ENCODE results near the gene CLDN9. TPM values are rescaled to one million over a fixed set of nuclear protein-coding genes. Genes with fewer than 3 reads are reported as not detected.

Gene CLDN9, protein sequence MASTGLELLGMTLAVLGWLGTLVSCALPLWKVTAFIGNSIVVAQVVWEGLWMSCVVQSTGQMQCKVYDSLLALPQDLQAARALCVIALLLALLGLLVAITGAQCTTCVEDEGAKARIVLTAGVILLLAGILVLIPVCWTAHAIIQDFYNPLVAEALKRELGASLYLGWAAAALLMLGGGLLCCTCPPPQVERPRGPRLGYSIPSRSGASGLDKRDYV
- not detected in 2 replicates for total RNA-seq (2014; rRNA removed; shearing (Covaris generic))
- polyA plus RNA-seq (2016; fragmentation: Nextera tagmentation; extraction: Ambion mirVana): 0.09 TPM in 1 of 2 replicates, not detected in the other

DNA sequence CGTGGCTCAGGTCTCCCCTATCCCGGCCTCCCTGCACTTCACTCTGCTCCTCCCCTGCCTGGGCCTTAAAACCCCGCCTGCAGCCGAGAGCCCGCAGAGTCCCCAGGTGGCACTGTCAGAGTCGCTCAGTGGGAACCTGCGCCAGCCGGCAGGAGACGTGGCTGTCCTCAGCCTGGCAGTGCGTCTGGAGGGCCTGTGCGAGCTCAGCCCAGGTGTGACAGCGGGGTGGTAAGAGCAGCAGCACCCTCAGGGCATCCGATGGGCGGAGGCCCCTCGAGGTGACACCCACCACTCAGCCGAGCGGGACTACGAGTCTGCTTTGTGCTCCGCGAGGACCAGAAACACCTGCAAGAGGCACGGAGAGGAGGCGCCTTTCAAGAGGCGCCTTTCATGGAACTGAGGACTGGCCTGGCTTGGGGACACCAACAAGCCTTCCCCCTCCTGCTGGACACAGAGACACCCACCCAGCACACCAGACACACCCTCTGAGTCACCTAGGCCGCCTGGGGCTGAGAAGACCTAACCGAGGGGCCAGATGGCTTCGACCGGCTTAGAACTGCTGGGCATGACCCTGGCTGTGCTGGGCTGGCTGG lies at the start of gene CLDN9:
Gene CLDN9, plus strand, starts transcription at position 96 of the 593 bp plus-strand sequence. Its CDS starts 440 bp downstream, at position 536.
- Histone ChIP-seq H3K4me3 (no peak within 1 kb of the TSS), H3K9me2 (ENCODE audit: insufficient read depth) (no peaks in the 10 kb centered on the region), H3K27ac (no peak within 1 kb of the TSS), H3K9me3 (ENCODE audit: low read depth) (no peaks in the 10 kb centered on the region), H3K4me1 (ENCODE audit: insufficient read depth) (peaks cover 6% of the 10 kb centered on the region; the same call in 1 of the 2 replicates), H3K36me3 (ENCODE audit: low read depth) (no peaks in the 10 kb centered on the region), H3K4me2 (ENCODE audit: unreplicated experiment) (no peak within 1 kb of the TSS), H2AFZ (no peak within 1 kb of the TSS), H3K79me2 (ENCODE audit: insufficient read depth) (no peaks in the 10 kb centered on the region), H3F3A (ENCODE audit: insufficient read depth) (no peaks in the 10 kb centered on the region), H3K27me3 (replicated peaks; ENCODE audit: insufficient read depth) (peaks cover 13% of the 10 kb centered on the region; the same call in 1 of the 2 replicates), H4K20me1 (ENCODE audit: insufficient read depth) (no peaks in the 10 kb centered on the region), H3K9ac (no peak within 1 kb of the TSS)
- no peak for TF ChIP-seq EZH2 (IDR thresholded peaks at IDR 0.05; ENCODE audit: insufficient read depth, poor library complexity, severe bottlenecking)
- no peak for TF ChIP-seq EZH2phosphoT487 (IDR thresholded peaks at IDR 0.05; ENCODE audit: insufficient read depth, low read depth)
- DNase-seq: peak; percentile 58
- 15 to 16% methylated on average over 27 of the region's 27 CpGs for WGBS, 2 experiments (ENCODE audit: low coverage in 1 of 2, low lambda C conversion rate in 2 of 2, missing lambda C conversion rate in 2 of 2)
- in situ Hi-C loops (cut with MboI): no loop called here

DNA sequence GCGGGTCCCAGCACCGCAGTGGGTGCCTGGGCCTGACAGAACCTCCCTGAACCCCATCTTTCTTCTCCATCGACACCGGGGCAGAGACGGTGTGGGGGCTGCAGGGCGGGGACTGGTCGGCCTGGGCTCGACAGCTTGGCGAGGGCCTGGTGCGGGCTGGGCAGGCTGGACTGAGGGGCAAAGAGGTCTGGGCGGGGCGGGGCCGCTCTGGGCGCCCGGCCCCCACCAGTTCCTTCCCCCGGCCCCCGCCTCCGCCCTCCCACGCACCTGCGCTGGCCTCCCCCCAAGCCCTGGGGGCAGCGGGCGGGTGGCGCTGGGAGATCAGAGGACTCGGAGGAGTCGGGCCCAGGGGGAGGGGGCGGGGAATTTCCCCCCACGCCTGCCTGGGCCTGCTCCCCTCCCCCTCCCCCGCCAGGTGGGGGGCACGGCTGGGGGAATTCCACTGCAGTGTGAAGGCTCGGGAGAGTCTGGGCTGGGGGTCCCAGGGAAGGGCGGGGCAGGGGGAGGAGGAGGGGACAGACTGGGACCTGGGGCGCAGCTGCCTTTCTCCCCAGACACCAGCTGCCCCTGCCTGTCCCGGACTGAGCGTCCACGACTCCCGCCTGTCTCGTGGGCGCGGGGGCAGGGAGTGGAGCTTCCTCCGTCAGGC lies 49.5 kb upstream of the CLDN9 start:
- Histone ChIP-seq H3K4me2 (ENCODE audit: unreplicated experiment) (no peak overlapping the region), H3K27ac (no peak overlapping the region), H3K4me1 (ENCODE audit: insufficient read depth) (no peaks in the 10 kb centered on the region), H3K9ac (no peak overlapping the region), H3K9me3 (ENCODE audit: low read depth) (no peaks in the 10 kb centered on the region), H4K20me1 (ENCODE audit: insufficient read depth) (no peaks in the 10 kb centered on the region), H3K9me2 (ENCODE audit: insufficient read depth) (no peaks in the 10 kb centered on the region), H3F3A (ENCODE audit: insufficient read depth) (no peaks in the 10 kb centered on the region), H3K4me3 (0 out of 2 replicates have a peak overlapping the region, but pooled peaks have one; percentile 37), H3K79me2 (ENCODE audit: insufficient read depth) (no peaks in the 10 kb centered on the region), H3K27me3 (replicated peaks; ENCODE audit: insufficient read depth) (peaks cover 55% of the 10 kb centered on the region), H2AFZ (no peak overlapping the region), H3K36me3 (ENCODE audit: low read depth) (no peaks in the 10 kb centered on the region)
- 2 to 5% methylated on average over 16 to 34 of the region's 40 CpGs for WGBS, 2 experiments (ENCODE audit: low coverage in 1 of 2, low lambda C conversion rate in 2 of 2, missing lambda C conversion rate in 2 of 2)
- in situ Hi-C loops (cut with MboI): no loop called here
- TF ChIP-seq EZH2 (IDR thresholded peaks at IDR 0.05; ENCODE audit: insufficient read depth, poor library complexity, severe bottlenecking): no peak
- no peak for TF ChIP-seq EZH2phosphoT487 (IDR thresholded peaks at IDR 0.05; ENCODE audit: insufficient read depth, low read depth)
- DNase-seq: no peak

DNA sequence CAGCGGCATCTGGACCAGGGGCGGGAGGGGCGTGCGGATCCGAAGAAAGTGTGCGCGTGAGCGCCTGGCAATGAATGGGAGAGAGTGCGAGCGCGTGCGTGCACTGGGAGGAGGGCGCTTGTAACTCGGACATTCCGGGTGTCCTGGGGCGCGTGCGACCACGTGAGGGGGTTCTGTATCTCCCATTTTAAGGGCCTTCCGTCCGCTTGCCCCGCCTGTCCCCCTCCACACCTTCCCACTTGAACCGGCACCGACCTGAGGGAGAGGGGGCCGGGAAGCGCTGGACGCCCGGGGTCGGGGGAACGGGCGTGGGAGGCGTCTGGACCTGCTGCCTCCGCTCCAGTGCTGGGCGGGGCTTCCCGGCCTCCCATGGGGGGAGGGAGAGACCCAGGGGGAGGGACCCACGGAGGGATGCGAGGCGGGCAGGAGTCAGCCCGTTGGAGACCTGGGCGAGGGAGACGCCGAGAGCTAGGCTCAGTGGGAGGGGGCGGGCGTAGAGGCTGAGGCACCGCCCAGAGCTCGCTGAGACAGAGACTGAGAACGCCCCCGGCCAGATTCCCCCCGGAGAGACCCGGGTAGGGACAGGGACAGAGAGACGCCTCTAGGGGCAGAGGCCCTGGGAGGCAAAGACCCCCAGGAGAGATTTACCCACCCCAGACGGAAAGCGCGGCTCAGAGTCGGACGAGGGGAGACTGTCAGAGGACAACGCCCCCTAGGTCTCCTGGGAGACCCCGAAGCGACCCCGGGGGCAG lies 48.8 kb upstream of the CLDN9 start, which contains the start of gene KREMEN2:
Gene KREMEN2, plus strand, starts transcription at position 553 of the 752 bp plus-strand sequence. CDS start 246 bp downstream, outside the sequence.
- no peak within 1 kb of the TSS for H3K4me2 ChIP-seq (ENCODE audit: unreplicated experiment)
- H3K4me3 ChIP-seq: peak within 1 kb of the TSS; percentile 37; the same call in 1 of the 2 replicates
- H3K9me2 ChIP-seq (ENCODE audit: insufficient read depth): no peaks in the 10 kb centered on the region
- WGBS, 2 experiments (ENCODE audit: low coverage in 1 of 2, low lambda C conversion rate in 2 of 2, missing lambda C conversion rate in 2 of 2): 2 to 3% methylated on average over 31 to 59 of the region's 60 CpGs
- H2AFZ ChIP-seq: no peak within 1 kb of the TSS
- H3K9me3 ChIP-seq (ENCODE audit: low read depth): no peaks in the 10 kb centered on the region
- no peak within 1 kb of the TSS for H3K9ac ChIP-seq
- H3K4me1 ChIP-seq (ENCODE audit: insufficient read depth): no peaks in the 10 kb centered on the region
- peaks cover 55% of the 10 kb centered on the region for H3K27me3 ChIP-seq (replicated peaks; ENCODE audit: insufficient read depth)
- no peaks in the 10 kb centered on the region for H3K36me3 ChIP-seq (ENCODE audit: low read depth)
- in situ Hi-C loops (cut with MboI): no loop called here
- H3F3A ChIP-seq (ENCODE audit: insufficient read depth): no peaks in the 10 kb centered on the region
- peak; percentile 96 for TF ChIP-seq EZH2 (IDR thresholded peaks at IDR 0.05; ENCODE audit: insufficient read depth, poor library complexity, severe bottlenecking)
- 0 out of 2 replicates have a peak, but pooled peaks have one; percentile 65 for TF ChIP-seq EZH2phosphoT487 (IDR thresholded peaks at IDR 0.05; ENCODE audit: insufficient read depth, low read depth)
- DNase-seq: peak; percentile 46
- H4K20me1 ChIP-seq (ENCODE audit: insufficient read depth): no peaks in the 10 kb centered on the region
- no peak within 1 kb of the TSS for H3K27ac ChIP-seq
- no peaks in the 10 kb centered on the region for H3K79me2 ChIP-seq (ENCODE audit: insufficient read depth)

All from GM23248 (cell line).